ENCODE measurements around the gene POLR2F.

POLR2F gene

DNA sequence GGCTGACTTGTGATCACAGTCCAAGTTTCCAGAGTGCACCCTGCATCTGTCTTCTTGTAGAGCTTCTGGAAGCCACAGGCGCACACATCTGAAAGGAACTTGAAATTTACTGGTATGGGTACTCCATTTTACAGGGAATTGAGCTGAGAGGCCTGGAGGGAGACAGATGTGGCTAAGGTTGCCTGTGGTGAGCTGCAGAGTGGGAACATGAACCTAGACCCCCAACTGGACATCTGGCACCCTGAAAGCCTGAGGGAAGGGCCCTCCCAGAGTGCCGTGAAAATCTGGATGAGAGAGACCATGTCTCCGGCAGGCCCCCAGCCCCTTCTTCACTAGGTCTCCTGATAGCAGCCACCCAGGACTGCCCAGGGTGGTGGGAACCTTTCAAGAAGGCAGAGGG, 53.4 kb downstream of the POLR2F start:
- DNase-seq (ENCODE audit: low spot score), result no peak

DNA sequence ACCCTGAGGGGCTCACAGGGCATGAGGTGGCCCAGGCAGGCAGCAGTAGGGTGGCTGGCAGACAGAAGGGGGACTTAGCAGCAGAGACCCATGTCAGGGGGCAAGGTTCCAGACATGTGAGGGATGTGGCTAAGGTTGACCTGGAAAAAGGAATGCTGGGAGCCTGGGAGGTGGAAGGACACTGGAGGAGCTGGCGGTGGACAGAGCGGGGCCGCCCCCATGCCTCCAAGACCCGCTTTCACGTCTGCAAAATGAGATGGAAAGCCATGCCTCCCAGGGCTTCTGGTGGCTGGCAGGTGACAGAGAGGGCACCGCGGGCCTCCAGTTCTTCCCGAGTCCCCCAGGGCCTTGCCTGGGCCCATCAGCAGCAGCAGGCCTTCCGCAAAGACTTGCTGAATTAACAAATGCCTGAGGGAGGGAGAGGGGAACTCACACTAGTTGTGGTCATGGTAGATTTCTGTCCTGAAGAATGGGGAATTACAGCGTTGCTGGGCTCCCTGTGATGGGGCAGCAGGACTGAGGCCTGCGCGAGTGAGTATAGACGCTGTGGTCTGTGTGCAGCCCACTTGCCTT, 53.9 kb downstream of the POLR2F start:
- DNase-seq (ENCODE audit: low spot score), result no peak

DNA sequence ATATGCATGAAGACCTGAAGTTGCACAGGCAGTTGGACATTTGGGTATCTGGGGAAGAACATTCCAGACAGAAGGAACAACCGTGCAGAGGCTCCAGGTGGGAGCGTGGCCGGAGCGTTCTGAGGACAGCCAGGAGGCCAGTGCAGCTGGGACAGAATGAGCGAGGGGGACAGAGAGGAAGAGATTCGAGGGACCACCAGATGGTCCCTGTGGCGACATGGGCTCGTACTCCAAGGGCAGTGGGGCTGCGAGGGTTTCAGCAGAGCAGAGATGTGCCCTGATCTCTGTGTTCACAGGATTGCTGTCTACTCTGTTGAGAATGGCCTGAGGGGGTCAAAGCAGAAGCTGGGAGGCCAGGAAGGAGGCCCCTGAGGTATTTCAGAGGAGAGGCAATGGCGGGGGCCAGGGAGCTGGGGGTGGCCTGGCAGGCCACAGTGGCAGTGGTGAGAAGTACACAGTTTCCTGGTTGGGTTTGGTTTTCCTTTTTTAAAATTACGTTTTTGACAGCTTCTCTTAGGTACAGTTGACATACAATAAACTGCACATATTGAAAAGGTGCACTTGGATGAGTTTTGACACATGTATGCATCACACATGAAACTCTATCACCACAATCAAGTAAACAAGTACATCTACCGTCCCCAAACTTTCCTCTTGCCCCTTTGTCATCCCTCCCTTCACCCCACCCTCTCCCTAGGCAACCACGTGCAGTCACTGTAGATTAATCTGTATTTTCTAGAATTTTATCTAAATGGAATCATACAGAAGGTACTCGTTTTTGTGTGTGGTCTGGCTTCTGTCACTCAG, 55.7 kb downstream of the POLR2F start:
- no peak for DNase-seq (ENCODE audit: low spot score)

DNA sequence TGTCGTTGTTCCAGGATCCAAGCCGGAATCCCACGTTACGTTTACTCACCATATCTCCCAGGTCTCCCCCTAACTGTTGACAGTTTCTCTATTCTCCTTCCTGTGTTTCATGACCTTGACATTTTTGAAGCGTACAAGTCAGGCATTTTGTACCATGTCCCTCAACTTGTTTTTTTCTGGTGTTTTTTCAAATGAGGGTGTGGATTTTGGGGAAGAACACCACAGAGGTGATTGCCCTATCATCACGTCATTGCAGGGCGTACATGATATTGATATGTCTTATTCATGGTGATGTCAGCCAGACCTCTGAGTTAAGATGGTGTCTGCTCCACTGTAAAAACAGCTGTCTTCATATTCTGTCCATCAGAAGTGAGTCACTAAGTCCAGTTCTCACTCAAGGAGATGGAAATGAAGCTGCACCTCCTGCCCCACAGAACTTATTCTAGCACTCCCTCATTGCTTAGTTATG, 59.1 kb downstream of the POLR2F start:
- no peak for DNase-seq (ENCODE audit: low spot score)

DNA sequence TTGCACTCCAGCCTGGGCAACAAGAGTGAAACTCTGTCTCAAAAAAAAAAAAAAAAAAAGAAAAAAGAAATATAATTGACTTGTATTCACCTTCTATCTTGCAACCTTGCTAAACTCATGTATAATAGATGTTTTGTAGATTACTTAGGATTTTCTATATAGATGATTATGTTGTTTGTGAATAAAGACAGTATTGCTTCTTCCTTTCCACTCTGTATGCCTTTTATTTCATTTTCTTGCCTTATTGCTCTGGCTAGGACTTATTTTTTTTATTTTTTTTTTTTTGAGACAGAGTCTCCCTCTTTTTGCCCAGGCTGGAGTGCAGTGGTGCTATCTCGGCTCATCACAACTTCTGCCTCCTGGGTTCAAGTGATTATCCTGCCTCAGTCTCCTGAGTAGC, 60.6 kb downstream of the POLR2F start:
- DNase-seq (ENCODE audit: low spot score), result no peak

DNA sequence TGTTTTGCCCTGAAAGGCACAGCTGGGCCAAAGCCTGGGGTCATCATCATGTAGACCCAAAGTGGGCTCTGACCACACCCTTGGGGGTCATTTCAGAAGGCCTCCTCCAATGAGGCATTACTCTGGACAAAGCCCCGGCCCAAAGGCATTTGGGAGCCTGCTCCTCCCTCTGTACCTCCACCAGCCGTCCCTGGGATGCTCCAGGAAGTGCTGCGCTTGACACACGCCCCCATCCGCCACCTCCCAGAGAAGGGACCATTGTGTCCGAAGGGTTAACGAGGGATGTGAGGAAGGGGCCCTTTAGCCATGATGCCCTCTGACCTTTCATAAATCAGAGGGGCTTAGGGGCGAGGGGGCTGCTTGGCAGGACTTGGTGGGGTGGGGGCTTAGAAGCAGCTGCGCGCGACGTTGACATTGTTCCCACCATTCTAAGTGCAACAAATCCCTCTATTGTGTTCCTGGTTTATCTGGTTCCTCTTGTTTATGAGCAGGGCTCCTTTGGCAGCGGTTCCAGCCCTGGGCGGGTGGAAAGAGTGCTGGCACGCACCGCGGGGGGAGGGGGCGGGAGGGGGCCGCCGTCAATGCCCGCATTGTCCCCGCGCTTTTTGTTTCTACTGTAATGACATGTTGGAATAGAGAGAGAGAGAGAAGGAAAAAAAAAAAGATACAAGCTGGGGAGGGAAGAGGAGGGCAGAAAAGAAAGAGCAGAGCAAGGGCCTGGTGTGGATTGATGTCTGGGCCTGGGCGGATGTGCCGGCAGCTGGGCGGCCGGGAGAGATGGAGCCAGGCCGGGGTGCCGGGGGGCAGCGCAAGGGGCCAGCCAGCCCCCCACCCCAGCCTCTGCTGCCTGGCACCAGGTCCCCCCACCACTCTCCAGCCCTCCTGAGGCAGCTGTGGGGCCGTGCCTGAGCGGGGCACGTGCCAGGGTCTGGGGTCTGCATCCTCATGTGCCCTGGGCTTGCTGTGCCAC, 63.0 kb downstream of the POLR2F start:
- DNase-seq (ENCODE audit: low spot score), result peak; percentile 48

DNA sequence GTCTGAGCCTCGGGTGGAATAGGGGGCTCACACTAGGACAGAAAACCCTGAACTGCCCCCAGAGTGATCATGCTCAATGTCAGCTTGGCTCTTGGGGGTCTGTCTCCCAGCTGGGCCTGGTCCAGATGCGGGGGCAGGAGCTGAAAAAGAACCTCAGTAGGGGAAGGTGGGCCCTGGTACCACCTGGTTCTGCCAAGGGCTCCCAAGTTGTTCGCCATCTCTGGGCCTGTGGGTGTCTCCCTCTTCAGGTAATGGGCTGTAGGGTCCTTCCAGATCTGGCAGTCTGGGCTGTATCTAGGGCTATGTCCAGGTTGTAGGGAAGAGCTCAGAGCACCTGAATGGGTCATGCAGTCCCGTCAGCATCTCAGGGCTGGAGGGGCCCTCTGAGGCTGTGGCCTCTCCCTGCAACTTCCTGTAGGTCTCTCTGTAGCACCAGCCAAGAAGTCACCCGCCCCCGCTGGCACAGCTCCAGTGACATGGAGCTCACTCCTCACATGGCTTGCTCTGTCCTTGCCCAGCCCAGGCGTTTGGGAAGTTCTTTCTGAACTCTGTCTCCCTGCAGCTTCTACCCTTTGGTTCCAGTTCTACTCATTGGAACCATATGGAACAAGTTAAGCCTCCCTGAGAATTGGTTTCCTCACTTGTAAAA, 63.9 kb downstream of the POLR2F start:
- peak; percentile 62 for DNase-seq (ENCODE audit: low spot score)

DNA sequence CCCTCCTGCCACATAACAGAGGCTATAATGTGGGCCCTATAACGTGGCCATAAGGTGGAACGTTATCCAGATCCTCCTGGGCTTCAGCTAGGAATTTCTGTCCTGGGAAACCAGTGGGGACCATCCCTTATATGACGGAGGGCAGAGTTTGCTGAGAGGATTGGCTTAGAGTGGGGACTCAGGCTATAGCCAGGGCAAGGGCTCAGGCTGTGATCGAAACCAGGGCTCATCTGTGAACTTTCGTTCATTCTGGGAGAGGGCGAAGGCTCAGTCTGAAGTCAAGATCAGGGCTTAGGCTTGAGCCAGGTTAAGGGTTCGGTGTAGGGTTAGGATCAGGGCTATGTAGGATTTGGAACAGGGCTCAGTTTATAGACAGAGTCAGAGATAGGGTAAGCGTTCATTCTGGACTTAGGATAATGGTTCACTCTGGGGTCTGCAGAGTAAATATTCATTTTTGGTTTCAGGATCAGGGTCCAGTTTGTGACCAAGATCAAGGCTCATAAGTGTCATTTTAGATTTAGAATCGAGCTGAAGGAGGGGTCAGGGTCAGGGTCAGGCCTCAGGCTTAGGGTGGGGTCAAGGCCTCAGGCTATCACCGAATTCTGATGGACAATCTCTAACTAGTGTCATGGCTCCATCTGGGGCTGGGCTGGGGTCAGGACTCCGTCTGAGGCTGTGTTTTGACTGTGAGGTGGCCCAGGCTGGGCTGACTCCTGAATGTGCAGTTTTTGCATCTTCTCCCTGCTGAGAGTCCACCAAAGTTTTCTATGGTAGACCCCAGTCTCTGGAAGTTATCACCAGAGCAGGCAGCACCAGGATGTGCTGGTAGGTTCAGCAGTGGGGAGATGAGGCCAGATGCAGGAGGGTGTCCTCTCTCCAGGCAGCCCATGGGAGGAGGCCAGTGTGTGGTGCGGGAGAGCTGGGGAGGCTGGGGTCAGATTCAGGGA, 64.7 kb downstream of the POLR2F start:
- DNase-seq (ENCODE audit: low spot score), result no peak
